ENCODE results near the gene FAF2. TPM values are rescaled to one million over a fixed set of nuclear protein-coding genes. Genes with fewer than 3 reads are reported as not detected.

The FAF2 gene
- total and polyA plus RNA-seq, 7 donors = 4.2 to 24.6 (median 18.6) TPM

DNA sequence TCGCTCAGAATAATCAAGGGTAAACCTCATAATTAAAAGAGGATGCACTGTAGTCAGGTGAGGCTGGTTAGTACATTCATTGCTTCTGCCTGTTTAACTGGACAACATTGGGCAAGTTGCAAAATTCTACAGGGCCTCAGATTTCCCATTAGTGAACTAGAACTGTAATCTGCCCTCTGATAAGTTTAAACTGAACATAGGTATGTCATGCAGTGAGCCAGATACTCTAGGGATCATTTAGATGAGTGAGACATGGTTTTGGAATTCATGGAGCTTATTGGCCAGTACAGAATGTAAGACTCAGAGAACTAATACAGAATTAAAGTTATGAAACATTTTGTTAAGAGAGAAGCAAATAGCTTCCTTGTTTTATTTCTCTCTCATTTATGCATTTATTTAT lies 53.1 kb downstream of the FAF2 start:
- DNase-seq = no peak
- H3K4me1 ChIP-seq = no peaks in the 10 kb centered on the region
- H3K27me3 ChIP-seq = no peaks in the 10 kb centered on the region
- no peak overlapping the region for H3K27ac ChIP-seq
- TF ChIP-seq, protein P1, sequence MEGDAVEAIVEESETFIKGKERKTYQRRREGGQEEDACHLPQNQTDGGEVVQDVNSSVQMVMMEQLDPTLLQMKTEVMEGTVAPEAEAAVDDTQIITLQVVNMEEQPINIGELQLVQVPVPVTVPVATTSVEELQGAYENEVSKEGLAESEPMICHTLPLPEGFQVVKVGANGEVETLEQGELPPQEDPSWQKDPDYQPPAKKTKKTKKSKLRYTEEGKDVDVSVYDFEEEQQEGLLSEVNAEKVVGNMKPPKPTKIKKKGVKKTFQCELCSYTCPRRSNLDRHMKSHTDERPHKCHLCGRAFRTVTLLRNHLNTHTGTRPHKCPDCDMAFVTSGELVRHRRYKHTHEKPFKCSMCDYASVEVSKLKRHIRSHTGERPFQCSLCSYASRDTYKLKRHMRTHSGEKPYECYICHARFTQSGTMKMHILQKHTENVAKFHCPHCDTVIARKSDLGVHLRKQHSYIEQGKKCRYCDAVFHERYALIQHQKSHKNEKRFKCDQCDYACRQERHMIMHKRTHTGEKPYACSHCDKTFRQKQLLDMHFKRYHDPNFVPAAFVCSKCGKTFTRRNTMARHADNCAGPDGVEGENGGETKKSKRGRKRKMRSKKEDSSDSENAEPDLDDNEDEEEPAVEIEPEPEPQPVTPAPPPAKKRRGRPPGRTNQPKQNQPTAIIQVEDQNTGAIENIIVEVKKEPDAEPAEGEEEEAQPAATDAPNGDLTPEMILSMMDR (IDR thresholded peaks at IDR 0.05) = no peak
- TF ChIP-seq POLR2AphosphoS5 (IDR thresholded peaks at IDR 0.05) = no peak
- no peak for TF ChIP-seq POLR2A (IDR thresholded peaks at IDR 0.05)
- no peak for TF ChIP-seq EP300 (IDR thresholded peaks at IDR 0.05)
- intact Hi-C loops (cut with DNase I) = no loop called here
- WGBS, 2 donors = 97 to 99% methylated on average over 1 of the region's 1 CpG
- H3K36me3 ChIP-seq = peaks cover 36 to 98% (median 47%) of the 10 kb centered on the region in 4 donors
- H3K4me3 ChIP-seq = no peak overlapping the region
- H3K9me3 ChIP-seq = no peaks in the 10 kb centered on the region

DNA sequence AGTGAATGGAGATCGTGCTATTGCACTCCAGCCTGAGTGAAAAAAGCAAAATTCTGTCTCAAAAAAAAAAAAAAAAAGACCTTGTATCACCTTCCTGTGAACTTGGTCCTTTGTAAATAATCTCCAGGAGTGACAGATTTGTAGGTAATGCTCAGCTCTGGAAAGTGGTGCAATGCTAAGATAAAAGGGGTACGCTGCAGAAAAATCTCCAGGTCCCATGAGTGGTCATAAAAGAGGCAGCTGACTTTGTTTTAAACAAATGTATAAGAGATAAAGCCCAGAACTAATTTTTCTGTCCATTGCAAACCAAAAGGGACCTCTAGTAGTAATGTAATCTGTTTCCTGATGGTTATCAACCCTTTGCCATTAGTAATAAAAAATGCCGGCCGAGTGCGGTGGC lies 55.3 kb downstream of the FAF2 start:
- H3K9me3 ChIP-seq = no peaks in the 10 kb centered on the region
- DNase-seq = no peak
- TF ChIP-seq, protein P1 (IDR thresholded peaks at IDR 0.05) = no peak
- TF ChIP-seq POLR2A (IDR thresholded peaks at IDR 0.05) = no peak
- TF ChIP-seq EP300 (IDR thresholded peaks at IDR 0.05) = no peak
- TF ChIP-seq POLR2AphosphoS5 (IDR thresholded peaks at IDR 0.05) = no peak
- intact Hi-C loops (cut with DNase I) = no loop called here
- H3K4me1 ChIP-seq = no peaks in the 10 kb centered on the region
- H3K36me3 ChIP-seq = peaks cover 38 to 98% (median 51%) of the 10 kb centered on the region in 4 donors
- 84 to 94% methylated on average over 5 of the region's 5 CpGs for WGBS, 2 donors
- no peaks in the 10 kb centered on the region for H3K27me3 ChIP-seq
- H3K27ac ChIP-seq = no peak overlapping the region
- H3K4me3 ChIP-seq = no peak overlapping the region

DNA sequence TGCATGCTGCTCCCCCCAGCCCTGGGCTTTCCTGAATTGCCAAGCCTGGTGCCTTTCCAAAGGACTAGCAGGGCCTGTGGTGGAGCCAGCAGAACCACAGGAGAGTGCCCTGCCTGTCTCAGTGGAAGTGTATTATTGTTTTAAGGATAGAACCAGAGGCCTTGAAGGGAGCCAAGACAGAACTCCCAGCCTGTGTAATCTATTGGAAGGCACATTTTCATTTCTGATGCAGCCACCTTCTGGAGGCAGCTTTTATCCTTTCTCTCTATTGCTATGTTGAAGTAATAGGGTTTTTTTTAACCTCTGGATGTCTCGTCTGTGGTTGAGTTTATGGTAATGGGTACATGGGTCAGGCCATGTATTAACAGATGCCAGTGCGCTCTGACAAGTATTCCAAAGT lies 59.7 kb downstream of the FAF2 start:
- no peak overlapping the region for H3K27ac ChIP-seq
- H3K4me1 ChIP-seq = no peaks in the 10 kb centered on the region
- TF ChIP-seq EP300 (IDR thresholded peaks at IDR 0.05) = no peak
- TF ChIP-seq, protein P1 (IDR thresholded peaks at IDR 0.05) = no peak
- TF ChIP-seq POLR2A (IDR thresholded peaks at IDR 0.05) = no peak
- no peak for TF ChIP-seq POLR2AphosphoS5 (IDR thresholded peaks at IDR 0.05)
- no peak for DNase-seq
- no peaks in the 10 kb centered on the region for H3K27me3 ChIP-seq
- H3K4me3 ChIP-seq = no peak overlapping the region
- peaks cover 8 to 67% (median 18%) of the 10 kb centered on the region in 4 donors for H3K36me3 ChIP-seq
- WGBS, 2 donors = 92 to 94% methylated on average over 2 of the region's 2 CpGs
- intact Hi-C loops (cut with DNase I) = no loop called here
- H3K9me3 ChIP-seq = no peaks in the 10 kb centered on the region

DNA sequence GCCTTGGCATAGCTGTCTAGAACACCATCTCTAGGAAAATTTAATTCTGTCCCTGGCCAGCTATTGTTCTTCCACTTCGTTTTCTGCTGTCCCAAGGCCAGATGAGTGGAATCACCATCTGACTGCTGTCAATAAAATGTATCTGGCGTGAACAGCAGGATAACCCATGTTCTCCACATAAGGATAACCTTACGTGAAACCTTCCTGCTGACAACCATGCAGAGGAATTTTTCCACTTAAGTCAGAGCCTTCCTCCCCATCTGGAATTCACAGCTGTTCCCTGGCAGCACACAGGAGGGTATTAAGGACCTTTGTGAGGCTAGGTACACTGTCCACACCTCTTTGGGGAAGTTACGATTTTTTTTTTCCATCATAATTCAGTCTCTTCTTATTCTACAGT lies 60.4 kb downstream of the FAF2 start:
- intact Hi-C loops (cut with DNase I) = no loop called here
- Histone ChIP-seq H3K36me3 (peaks cover 8 to 60% (median 18%) of the 10 kb centered on the region in 4 donors), H3K4me3 (no peak overlapping the region), H3K4me1 (no peaks in the 10 kb centered on the region), H3K27ac (no peak overlapping the region), H3K9me3 (no peaks in the 10 kb centered on the region), H3K27me3 (no peaks in the 10 kb centered on the region)
- no peak for DNase-seq
- 87 to 88% methylated on average over 4 of the region's 4 CpGs for WGBS, 2 donors
- no peak for TF ChIP-seq EP300 (IDR thresholded peaks at IDR 0.05)
- TF ChIP-seq POLR2A (IDR thresholded peaks at IDR 0.05) = no peak
- TF ChIP-seq, protein P1 (IDR thresholded peaks at IDR 0.05) = no peak
- no peak for TF ChIP-seq POLR2AphosphoS5 (IDR thresholded peaks at IDR 0.05)

DNA sequence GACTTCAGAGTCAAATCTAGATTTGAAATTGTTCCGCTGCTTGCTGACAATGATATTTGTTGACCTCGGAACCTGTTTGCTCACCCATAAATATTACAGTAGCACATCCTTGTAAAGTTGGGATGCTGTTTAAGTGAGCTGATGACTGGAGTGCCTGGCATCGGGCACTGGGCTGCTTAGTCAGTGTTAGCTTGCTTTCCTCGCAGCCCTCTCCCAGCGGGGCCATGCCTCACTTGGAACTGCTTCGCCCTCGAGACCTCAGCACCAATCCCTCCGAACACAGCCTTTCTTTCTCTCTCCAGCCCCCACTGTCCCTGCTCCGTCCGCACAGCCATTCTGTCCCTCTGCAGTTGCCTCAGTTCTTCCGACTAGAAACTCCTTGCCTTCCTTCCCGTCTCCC lies 65.6 kb downstream of the FAF2 start:
- TF ChIP-seq POLR2A (IDR thresholded peaks at IDR 0.05) (no peak), EP300 (IDR thresholded peaks at IDR 0.05) (no peak), POLR2AphosphoS5 (IDR thresholded peaks at IDR 0.05) (no peak)
- TF ChIP-seq, protein P1 (IDR thresholded peaks at IDR 0.05) = no peak
- H3K36me3 ChIP-seq = peaks cover 0 to 10% (median 5%) of the 10 kb centered on the region in 4 donors
- intact Hi-C loops (cut with DNase I) = no loop called here
- no peak overlapping the region for H3K27ac ChIP-seq
- no peaks in the 10 kb centered on the region for H3K9me3 ChIP-seq
- H3K27me3 ChIP-seq = no peaks in the 10 kb centered on the region
- no peak overlapping the region for H3K4me3 ChIP-seq
- 85 to 88% methylated on average over 12 of the region's 12 CpGs for WGBS, 2 donors
- DNase-seq = no peak
- no peaks in the 10 kb centered on the region for H3K4me1 ChIP-seq
